HUDEP-2 (cell line): ENCODE measurements around the gene GRK4.
"Not testable (repeated sequence)": the region's sequence is repeated elsewhere in the genome, so short reads cannot be mapped to it uniquely, and the experiment has no call there.

Source experiments
- DNase-seq, 76 experiments: peaks; one replicate each; lab custom pipeline; 2025; ENCODE audit not compliant: unreplicated experiment in 76 of 76; lab: John Stamatoyannopoulos, UW

Gene GRK4

DNA sequence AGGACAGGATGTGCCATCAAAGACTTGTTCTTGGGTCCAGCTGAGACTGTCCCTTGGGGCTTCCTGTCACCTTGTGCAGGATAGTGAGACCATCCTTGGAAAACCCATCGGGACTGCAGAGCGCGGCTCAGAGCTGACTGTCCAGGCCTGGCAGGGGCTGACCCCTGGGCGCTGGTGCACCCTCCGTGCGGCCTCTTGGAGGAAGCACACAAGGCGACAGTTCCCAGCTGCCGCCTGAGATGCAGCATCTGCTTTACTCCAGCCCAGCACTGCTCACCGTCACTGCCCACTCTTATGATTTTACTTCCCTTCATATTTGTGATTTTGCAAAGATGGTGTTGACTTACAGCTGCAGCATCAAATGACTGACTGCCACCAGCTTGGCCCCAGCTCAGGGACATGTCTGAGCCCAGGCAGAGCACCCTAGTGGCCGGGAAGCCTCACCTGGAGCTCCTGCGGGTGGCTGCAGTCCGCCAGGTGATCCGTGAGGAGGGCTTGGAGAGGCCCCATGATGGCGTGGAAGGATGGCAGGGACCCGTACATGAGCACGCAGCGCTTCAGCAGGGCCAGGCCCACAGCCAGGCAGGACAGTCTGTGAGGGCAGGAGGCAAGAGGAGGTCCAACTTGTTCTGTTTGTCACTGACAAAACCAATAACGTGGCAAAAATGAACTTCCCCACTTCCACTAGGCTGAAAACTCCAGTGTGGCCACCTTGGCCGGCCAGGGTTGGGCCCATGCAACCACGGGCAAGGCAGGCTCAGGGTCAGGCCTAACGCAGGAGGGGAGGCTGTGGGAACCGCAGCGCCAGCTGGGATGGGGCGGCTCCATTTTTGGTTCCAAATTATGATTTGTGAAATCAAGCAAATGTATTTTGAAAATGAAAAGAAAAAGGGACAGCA, 22.0 kb upstream of the GRK4 start:
- DNase-seq: no peak

DNA sequence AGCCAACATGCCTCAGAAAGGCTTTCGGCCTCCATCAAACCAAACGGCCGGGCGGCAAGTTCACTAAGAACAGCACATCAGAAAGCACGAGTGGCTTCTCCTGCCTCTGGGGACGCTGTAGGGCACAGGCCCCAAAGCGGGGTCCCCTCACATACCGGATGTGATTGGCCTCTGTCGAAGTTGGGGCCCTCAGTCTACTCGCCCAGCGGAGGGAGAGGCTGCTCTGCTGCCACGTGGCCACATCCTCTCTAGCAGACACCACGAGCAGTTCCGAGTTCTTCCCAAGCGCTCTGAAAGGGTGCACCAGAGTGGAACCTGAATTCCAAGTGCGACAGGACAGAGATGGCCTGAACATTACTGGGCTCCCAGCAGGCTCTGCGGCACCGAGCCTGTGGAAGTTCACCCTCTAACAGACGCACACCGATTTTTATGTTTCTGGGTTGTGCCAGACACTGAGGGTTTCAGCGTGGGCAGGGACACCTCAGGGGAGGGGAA, 21.3 kb upstream of the GRK4 start:
- DNase-seq: no peak

GRCh38 chr4:2942532-2943363, 20.6 kb upstream of the GRK4 start:
- no peak for DNase-seq

DNA sequence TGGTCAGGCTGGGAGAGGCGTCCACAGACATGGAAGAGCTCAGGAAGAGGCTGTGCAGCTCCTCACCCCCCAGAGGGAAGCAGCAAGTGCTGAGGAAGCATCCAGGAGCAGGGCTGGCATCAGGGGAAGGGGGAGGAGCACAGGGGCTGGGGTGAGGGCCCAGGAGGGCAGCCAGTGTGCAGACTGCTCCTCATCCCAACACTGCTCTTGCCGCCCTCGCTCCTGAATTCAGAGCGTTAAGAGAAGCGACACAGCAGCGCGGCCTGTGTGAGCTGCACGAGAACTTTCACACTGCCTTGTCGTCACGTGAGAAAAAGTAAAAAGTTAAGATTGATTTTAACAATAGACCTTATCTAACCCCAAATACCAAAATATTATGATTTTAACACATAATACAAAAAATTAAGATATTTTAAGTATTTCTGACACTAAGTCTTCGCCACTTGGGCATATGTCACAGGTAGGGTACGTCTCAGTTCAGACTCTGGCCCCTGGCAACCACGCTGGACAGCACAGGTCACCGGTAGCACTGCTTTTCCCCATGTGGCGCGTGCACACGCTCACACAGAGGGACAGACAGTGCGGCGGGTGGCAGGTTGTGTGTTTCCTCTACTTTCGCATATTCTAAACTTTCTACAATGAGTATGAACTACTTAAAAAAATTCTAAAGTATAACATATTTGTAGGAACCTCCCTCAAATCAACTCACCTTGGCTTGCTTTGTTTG, 19.8 kb upstream of the GRK4 start:
- no peak for DNase-seq

DNA sequence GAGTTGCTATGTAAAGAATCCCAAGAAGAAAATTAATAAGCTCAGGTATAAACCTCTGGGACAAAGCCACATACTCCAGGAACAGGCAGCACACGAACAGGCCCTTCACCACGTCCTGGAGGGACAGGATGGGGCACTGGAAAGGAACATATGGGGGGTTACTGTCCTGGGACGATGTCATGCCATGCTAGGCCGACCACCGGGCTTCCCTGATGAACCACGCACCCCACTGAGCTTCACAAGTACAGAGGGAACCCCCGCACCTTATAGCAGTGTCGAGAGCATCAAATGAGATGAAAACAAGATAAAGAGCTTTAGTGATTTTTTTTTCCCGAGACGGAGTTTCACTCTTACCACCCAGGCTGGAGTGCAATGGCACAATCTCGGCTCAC, 19.3 kb upstream of the GRK4 start:
- DNase-seq: no peak

- no peak for DNase-seq
Measured at GRCh38 chr4:2944586-2945526, 18.5 kb upstream of the GRK4 start.

- DNase-seq: not testable (repeated sequence)
Measured at GRCh38 chr4:2945619-2946604, 17.5 kb upstream of the GRK4 start.

DNA sequence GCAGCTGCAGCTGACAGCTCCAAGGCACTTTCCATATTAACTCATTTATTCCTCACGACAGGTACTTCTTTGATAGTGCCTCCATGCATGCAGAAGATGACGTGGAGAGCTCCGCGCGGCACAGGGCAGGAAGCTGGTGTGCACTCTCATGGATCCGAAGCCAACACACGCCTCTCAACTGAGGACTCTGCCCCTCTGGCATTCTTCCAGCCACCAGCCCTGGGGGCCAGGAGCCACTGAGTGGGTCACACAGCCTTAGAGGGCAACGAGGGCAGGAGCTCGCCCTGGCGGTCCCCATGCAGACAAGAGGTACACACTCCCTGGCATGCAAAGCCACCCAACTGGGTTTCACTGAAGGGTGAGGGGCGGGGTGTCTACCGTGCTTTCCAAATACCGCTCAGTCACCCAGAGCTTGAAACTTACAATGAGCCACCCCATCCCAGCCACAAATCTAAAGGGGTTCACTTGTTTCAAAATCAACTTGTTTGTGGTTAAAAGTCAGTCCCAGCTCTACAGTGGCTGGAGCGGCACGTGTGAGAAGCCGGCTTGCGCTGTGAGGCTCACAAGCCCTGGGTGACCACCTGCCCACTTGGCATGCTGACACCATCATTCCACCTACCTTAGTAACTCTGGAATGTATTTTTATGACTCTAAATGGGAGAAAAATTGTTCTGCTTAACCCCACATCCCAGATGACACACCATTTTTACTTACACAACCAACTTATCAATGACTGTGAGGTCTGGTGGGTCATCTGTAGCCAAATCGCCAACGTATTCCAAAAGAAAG, 16.4 kb upstream of the GRK4 start:
- no peak for DNase-seq

GRCh38 chr4:2947926-2948325, 15.4 kb upstream of the GRK4 start:
- no peak for DNase-seq

DNA sequence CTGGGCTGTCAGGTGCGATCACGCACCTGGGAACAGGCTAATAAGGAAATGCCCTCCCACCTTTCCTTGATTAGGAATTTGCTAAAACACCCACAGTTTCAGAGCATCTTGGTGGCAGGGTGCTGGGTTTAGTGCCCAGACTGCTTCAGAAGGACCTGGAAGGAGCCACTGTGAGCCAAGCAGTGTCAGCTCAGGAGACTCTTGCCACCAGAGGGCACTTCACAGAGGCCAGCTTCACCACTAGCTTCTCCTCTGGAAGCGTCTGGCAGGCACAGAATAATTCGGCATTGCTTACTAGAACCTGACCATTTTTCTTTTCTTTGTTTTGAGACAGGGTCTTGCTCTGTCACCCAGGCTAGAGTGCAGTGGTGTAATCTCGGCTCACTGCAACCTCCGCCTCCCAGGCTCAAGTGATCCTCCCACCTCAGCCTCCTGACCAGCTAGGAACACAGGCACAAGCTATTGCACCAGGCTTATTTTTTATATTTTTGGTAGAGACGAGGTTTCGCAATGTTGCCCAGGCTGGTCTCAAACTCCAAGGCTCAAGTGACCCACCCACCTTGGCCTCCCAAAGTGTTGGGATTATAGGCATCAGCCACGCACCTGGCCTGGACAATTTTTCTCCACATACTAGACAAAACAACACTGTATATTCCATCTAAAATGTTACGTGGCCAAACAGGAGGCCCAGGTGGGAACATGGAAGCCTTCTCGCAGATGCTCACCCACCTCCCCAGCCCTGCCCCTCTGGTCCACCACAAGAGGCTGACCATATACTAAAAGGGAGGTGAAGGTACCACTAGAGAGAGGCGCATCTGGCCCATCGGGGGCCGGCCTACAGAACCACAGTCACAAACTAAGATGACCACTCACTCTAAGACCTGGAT, 14.2 kb upstream of the GRK4 start:
- DNase-seq: peak in 15 of 76 experiments; percentile 5 to 35 (median 17)

DNA sequence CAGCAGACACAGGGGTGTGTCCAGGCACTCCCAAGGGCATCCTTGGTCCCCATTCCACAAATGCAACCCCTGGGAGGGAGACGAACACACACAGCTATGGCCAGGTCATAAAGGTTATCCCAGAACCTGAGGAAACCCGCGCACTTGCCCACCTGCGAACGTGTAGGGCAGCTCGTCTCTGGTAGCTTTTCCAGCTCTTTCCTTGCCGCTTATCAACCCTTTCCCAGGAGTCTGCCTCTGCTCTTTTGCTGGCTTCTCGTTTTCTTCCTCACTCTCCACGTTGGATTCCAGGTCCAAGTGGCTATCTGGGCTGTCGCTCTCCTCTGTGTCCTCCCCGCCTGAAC, 13.6 kb upstream of the GRK4 start:
- no peak for DNase-seq

- DNase-seq: no peak
Measured at GRCh38 chr4:2950221-2950989, 13.0 kb upstream of the GRK4 start.

DNA sequence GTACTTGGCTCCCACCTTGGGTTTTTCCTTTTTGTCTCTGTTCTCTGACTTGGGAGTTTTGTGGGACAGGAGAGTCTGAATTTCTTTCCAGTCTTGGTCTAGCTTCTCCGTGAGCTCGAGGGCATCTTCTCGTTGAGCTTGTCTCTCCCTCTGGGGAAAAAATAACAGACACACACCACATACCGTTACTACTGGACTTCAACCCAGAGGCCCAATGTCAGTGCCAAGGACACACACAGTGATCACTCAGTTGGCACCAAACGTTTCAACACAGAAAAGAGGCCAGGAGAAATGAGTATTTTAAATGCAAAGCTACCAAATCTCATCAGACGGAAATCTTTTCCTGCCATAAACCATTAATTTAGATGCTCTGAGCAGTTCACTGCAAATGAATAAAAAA, 9.9 kb upstream of the GRK4 start:
- no peak for DNase-seq

DNA sequence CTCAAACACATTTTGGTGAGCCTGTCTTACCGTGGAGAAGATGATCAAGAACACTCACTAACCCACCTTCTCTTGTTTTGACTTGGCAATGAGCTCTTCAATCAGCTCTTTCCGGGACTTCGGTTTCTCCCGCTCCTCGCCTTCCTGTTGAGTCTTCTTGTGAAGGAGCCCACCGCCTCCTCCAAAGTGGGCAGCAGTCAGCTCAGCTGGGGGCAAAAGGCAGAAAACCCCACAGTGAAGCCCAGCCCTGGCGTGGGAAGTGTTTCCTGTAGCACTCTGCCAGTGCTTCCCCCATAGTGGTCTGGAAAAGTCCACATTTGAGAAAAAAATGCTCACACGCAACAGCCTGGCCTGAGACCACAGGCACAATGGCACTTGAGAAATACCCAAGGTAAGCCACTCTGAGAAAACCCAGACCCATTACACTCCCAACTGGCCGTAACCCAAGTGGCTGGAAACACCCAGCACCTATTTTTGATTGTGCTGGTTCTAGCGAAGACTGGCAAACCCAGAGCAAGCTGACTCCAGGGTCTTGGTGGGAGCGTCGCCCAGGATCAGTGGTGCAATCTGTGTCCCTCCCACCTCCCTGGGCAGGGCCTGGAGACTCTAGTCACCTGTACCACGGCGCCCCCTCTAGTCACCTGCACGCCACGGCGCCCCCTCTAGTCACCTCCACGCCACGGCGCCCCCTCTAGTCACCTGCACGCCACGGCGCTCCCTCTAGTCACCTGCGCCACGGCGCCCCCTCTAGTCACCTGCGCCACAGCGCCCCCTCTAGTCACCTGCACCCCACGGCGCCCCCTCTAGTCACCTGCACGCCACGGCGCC, 8.8 kb upstream of the GRK4 start:
- peak in 3 of 76 experiments; percentile 14 to 23 (median 20) for DNase-seq
